Lung (tissue), 12 donors: ENCODE results near the gene PLCXD3. TPM values are rescaled to one million over a fixed set of nuclear protein-coding genes. Genes with fewer than 3 reads are reported as not detected.

Source experiments
- ATAC-seq: fragments of 200-7000 bp; cut with Tn5 transposase; one replicate; pipeline ENCODE4 v1.9.1; 2020; ENCODE audit warnings: moderate number of reproducible peaks; ENCODE audit not compliant: insufficient read depth, low FRiP score
- DNase-seq, 3 donors: peaks; one replicate each; pipeline ENCODE4 v3.0.0-alpha.2; 2013 to 2017
- H3K27ac ChIP-seq, 2 donors: one replicate each; pipeline ENCODE4 v1.5.1; 2013; ENCODE audit warnings: mild to moderate bottlenecking in 2 of 2, moderate library complexity in 2 of 2, control low read depth in 1 of 2, inconsistent platforms in 1 of 2, low read depth in 1 of 2, low read length in 1 of 2
- H3K27me3 ChIP-seq, 3 donors: one replicate each; pipeline ENCODE4 v1.5.1; 2013; ENCODE audit warnings: low read length in 2 of 3; ENCODE audit not compliant: control insufficient read depth in 3 of 3, insufficient read depth in 3 of 3
- H3K36me3 ChIP-seq, 4 donors: one replicate each; pipeline ENCODE4 v1.5.1; 2013; ENCODE audit warnings: low read length in 4 of 4, mild to moderate bottlenecking in 1 of 4, moderate library complexity in 1 of 4; ENCODE audit not compliant: control insufficient read depth in 4 of 4, insufficient read depth in 4 of 4
- H3K4me1 ChIP-seq, 5 donors: one replicate each; pipeline ENCODE4 v1.5.1; 2013; ENCODE audit warnings: low read length in 5 of 5, mild to moderate bottlenecking in 2 of 5, moderate library complexity in 1 of 5; ENCODE audit not compliant: control insufficient read depth in 5 of 5, insufficient read depth in 5 of 5
- H3K4me3 ChIP-seq: one replicate; pipeline ENCODE4 v1.5.1; 2013; ENCODE audit warnings: mild to moderate bottlenecking, control low read depth, moderate library complexity
- H3K9ac ChIP-seq, 2 donors: one replicate each; pipeline ENCODE4 v1.5.1; 2013; ENCODE audit warnings: low read length in 2 of 2, control low read depth in 1 of 2; ENCODE audit not compliant: insufficient read depth in 1 of 2
- H3K9me3 ChIP-seq, 4 donors: one replicate each; pipeline ENCODE4 v1.5.1; 2013; ENCODE audit warnings: low read length in 3 of 4, mild to moderate bottlenecking in 1 of 4, moderate library complexity in 1 of 4; ENCODE audit not compliant: control insufficient read depth in 4 of 4, insufficient read depth in 3 of 4
- CTCF ChIP-seq: IDR thresholded peaks from 2 replicates; pipeline ENCODE4 v1.5.1; 2012; ENCODE audit warnings: mild to moderate bottlenecking; ENCODE audit errors: control extremely low read depth, extremely low read depth
- WGBS, 2 donors: extraction: QIAGEN DNeasy Blood & Tissue Kit; methylation state at CpG; one replicate each; pipeline ENCODE4 v1.1.7; 2013; 5-methylcytosine and 5-hydroxymethylcytosine counted together
- polyA plus RNA-seq, 2 donors: library from polyadenylated mRNA; stranded (reverse); fragments of 200-250 nt; gene quantifications; one replicate each; pipeline ENCODE4 v1.2.1, GENCODE V29; 2013
- total RNA-seq, 2 donors: library from RNA; depleted of rRNA in 1 of 2; stranded (reverse); fragments of >200 nt in 1 of 2; gene quantifications; one replicate each; pipeline ENCODE4 v1.2.1, GENCODE V29; 2014 to 2021
- donor health status: control.
- donor health status: control.
- donor health status: Bipolar disorder and iron deficiency.
- donor health status: healthy.
- donor health status: DM: yes; HTN: yes; CAD: no.

Gene PLCXD3
- total and polyA plus RNA-seq, 4 donors: 0.38 to 2.1 (median 0.54) TPM

- H3K36me3 ChIP-seq: no peaks in the 10 kb centered on the region
- no peaks in the 10 kb centered on the region for H3K27me3 ChIP-seq
- no peak overlapping the region for H3K4me3 ChIP-seq
- TF ChIP-seq CTCF: no peak
- ATAC-seq (no peak), DNase-seq (no peak)
- H3K4me1 ChIP-seq: no peaks in the 10 kb centered on the region
- 71 to 73% methylated on average over 1 of the region's 1 CpG for WGBS, 2 donors
- H3K9me3 ChIP-seq: no peaks in the 10 kb centered on the region
- H3K9ac ChIP-seq: no peak overlapping the region
- H3K27ac ChIP-seq: no peak overlapping the region
These were observed 22.1 kb upstream of the PLCXD3 start for GRCh38 chr5:41532485-41532884.

GRCh38 chr5:41527201-41527779 is 16.9 kb upstream of the PLCXD3 start:
- 43 to 59% methylated on average over 5 of the region's 5 CpGs for WGBS, 2 donors
- ATAC-seq (no peak), DNase-seq (no peak)
- Histone ChIP-seq H3K4me3 (no peak overlapping the region), H3K36me3 (no peaks in the 10 kb centered on the region), H3K9ac (no peak overlapping the region), H3K27me3 (no peaks in the 10 kb centered on the region), H3K4me1 (no peaks in the 10 kb centered on the region), H3K9me3 (no peaks in the 10 kb centered on the region), H3K27ac (peak overlapping the region in 1 of 2 donors; percentile 77)
- TF ChIP-seq CTCF: no peak

- Histone ChIP-seq H3K27ac (peak overlapping the region in 1 of 2 donors; percentile 66), H3K4me1 (no peaks in the 10 kb centered on the region), H3K9ac (no peak overlapping the region), H3K4me3 (no peak overlapping the region), H3K36me3 (no peaks in the 10 kb centered on the region), H3K27me3 (no peaks in the 10 kb centered on the region), H3K9me3 (no peaks in the 10 kb centered on the region)
- no peak for ATAC-seq
- no peak for TF ChIP-seq CTCF
- DNase-seq: no peak
- 66 to 73% methylated on average over 4 of the region's 4 CpGs for WGBS, 2 donors
These were observed 16.3 kb upstream of the PLCXD3 start for GRCh38 chr5:41526699-41527098.

GRCh38 chr5:41524174-41524573 is 13.8 kb upstream of the PLCXD3 start:
- no peak for ATAC-seq
- no peak overlapping the region for H3K9ac ChIP-seq
- no peaks in the 10 kb centered on the region for H3K4me1 ChIP-seq
- no peak for TF ChIP-seq CTCF
- H3K27me3 ChIP-seq: no peaks in the 10 kb centered on the region
- no peaks in the 10 kb centered on the region for H3K9me3 ChIP-seq
- no peaks in the 10 kb centered on the region for H3K36me3 ChIP-seq
- H3K27ac ChIP-seq: no peak overlapping the region
- H3K4me3 ChIP-seq: no peak overlapping the region
- no peak for DNase-seq
